LNCAP (cell line): ENCODE results near the gene KRT13.

Experiments used
- CTCF ChIP-seq: fragments of 450-650 bp; IDR thresholded peaks from 2 replicates; pipeline ENCODE4 v1.5.1; 2017; ENCODE audit warnings: mild to moderate bottlenecking

The KRT13 gene

GRCh38 chr17:41520821-41521521 is 15.6 kb upstream of the KRT13 start:
- no peak for TF ChIP-seq CTCF

- no peak for TF ChIP-seq CTCF
Observed at GRCh38 chr17:41519501-41520224, 14.3 kb upstream of the KRT13 start.

- TF ChIP-seq CTCF: no peak
Observed at GRCh38 chr17:41518789-41519449, 13.5 kb upstream of the KRT13 start, which contains the start of gene KRT15. Gene KRT15 (minus strand): TSS chr17:41518890. CDS start chr17:41518827, 63 bp downstream.

- TF ChIP-seq CTCF: no peak
Observed at GRCh38 chr17:41518031-41518430, 12.6 kb upstream of the KRT13 start.

GRCh38 chr17:41516830-41517283 is 11.4 kb upstream of the KRT13 start:
- TF ChIP-seq CTCF: no peak

- no peak for TF ChIP-seq CTCF
Observed at GRCh38 chr17:41516147-41516829, 10.9 kb upstream of the KRT13 start.

GRCh38 chr17:41513168-41513547 is 7.7 kb upstream of the KRT13 start:
- TF ChIP-seq CTCF: no peak
